Esophagus squamous epithelium (tissue), 4 donors: ENCODE data around the gene CTCF.

Experiments used
- CTCF ChIP-seq, 6 experiments: fragments of 450-650 bp in 4 of 6; fragments of 200-600 bp in 2 of 6; sonication (generic) in 2 of 6; IDR thresholded peaks; one replicate each; pipeline ENCODE4 v1.5.1; 2016 to 2019; ENCODE audit warnings: antibody characterized with exemption in 6 of 6, mild to moderate bottlenecking in 4 of 6, moderate library complexity in 4 of 6
- POLR2A ChIP-seq, 4 donors: fragments of 450-650 bp; IDR thresholded peaks; one replicate each; pipeline ENCODE4 v1.6.1; 2017; ENCODE audit warnings: antibody characterized with exemption in 4 of 4, mild to moderate bottlenecking in 4 of 4, moderate library complexity in 3 of 4

- TF ChIP-seq CTCF (IDR thresholded peaks at IDR 0.05) (no peak), POLR2A (IDR thresholded peaks at IDR 0.05) (no peak)
Observed at GRCh38 chr16:67658849-67659674, 96.7 kb downstream of the CTCF start.
